PC-3 (cell line): ENCODE measurements around the gene EFL1.
"Not testable (repeated sequence)": the region's sequence is repeated elsewhere in the genome, so short reads cannot be mapped to it uniquely, and the experiment has no call there.

ENCODE experiments used
- EZH2 ChIP-seq: fragments of 300-600 bp; sonication (generic); IDR thresholded peaks from one replicate; pipeline ENCODE4 v1.6.1; 2017; ENCODE audit warnings: antibody characterized with exemption, mild to moderate bottlenecking, low read length; ENCODE audit not compliant: unreplicated experiment
- TF ChIP-seq, protein P1 (sequence below): fragments of 300-600 bp; sonication (generic); conservative IDR thresholded peaks from 2 replicates; pipeline ENCODE4 v1.5.1; 2017; ENCODE audit warnings: antibody characterized with exemption, low read depth, mild to moderate bottlenecking, low read length

DNA sequence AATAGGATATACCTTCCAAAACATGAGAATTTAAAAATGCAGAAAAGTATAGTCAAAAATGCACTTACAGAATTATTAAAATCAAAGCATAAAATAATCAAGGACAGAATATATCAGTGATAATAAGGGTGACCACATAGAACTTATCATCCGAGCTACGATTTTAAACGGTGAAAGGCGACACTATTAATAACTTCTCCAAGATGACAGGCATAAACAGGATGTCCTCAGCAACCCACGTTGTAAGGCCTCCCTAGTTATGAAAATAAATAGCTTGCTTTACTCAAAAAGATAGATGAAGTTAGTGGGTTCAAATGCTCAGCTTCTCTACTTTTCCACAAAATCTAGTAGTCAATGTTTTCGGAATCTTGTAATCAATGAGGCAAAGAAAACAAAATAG is 68.0 kb downstream of the EFL1 start:
- TF ChIP-seq, protein P1, sequence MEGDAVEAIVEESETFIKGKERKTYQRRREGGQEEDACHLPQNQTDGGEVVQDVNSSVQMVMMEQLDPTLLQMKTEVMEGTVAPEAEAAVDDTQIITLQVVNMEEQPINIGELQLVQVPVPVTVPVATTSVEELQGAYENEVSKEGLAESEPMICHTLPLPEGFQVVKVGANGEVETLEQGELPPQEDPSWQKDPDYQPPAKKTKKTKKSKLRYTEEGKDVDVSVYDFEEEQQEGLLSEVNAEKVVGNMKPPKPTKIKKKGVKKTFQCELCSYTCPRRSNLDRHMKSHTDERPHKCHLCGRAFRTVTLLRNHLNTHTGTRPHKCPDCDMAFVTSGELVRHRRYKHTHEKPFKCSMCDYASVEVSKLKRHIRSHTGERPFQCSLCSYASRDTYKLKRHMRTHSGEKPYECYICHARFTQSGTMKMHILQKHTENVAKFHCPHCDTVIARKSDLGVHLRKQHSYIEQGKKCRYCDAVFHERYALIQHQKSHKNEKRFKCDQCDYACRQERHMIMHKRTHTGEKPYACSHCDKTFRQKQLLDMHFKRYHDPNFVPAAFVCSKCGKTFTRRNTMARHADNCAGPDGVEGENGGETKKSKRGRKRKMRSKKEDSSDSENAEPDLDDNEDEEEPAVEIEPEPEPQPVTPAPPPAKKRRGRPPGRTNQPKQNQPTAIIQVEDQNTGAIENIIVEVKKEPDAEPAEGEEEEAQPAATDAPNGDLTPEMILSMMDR = not testable (repeated sequence)
- TF ChIP-seq EZH2 = not testable (repeated sequence)
